Vagina (tissue), 2 donors: ENCODE data around the gene VEGFD. TPM values are rescaled to one million over a fixed set of nuclear protein-coding genes. Genes with fewer than 3 reads are reported as not detected.

Experiments used
- DNase-seq, 2 donors: peaks; one replicate each; pipeline ENCODE4 v3.0.0-alpha.2; 2017; ENCODE audit errors: extremely low spot score in 2 of 2
- H3K27ac ChIP-seq: fragments of 200-600 bp; sonication (generic); one replicate; pipeline ENCODE4 v1.5.1; 2019
- H3K27me3 ChIP-seq: fragments of 200-600 bp; sonication (generic); one replicate; pipeline ENCODE4 v1.5.1; 2019
- H3K36me3 ChIP-seq, 2 donors: fragments of 200-600 bp; sonication (generic); one replicate each; pipeline ENCODE4 v1.5.1; 2017 to 2019
- H3K4me1 ChIP-seq: fragments of 200-600 bp; sonication (generic); one replicate; pipeline ENCODE4 v1.5.1; 2019
- H3K4me3 ChIP-seq, 2 donors: fragments of 200-600 bp; sonication (generic); 1 replicate in 1 of 2; 2 replicates in 1 of 2; pipeline ENCODE4 v1.5.1; 2016 to 2019
- H3K9me3 ChIP-seq: fragments of 200-600 bp; sonication (generic); one replicate; pipeline ENCODE4 v1.5.1; 2019
- CTCF ChIP-seq, 3 experiments: fragments of 450-650 bp in 2 of 3; fragments of 200-600 bp in 1 of 3; sonication (generic) in 1 of 3; IDR thresholded peaks; one replicate each; pipeline ENCODE4 v1.5.1; 2017 to 2019; ENCODE audit warnings: antibody characterized with exemption in 3 of 3, mild to moderate bottlenecking in 2 of 3, moderate library complexity in 2 of 3
- POLR2A ChIP-seq, 2 donors: fragments of 450-650 bp; IDR thresholded peaks; one replicate each; pipeline ENCODE4 v1.6.1; 2017; ENCODE audit warnings: antibody characterized with exemption in 2 of 2, mild to moderate bottlenecking in 2 of 2, moderate library complexity in 2 of 2
- POLR2AphosphoS5 ChIP-seq, 2 donors: sonication (generic); formaldehyde crosslinking; IDR thresholded peaks; one replicate each; pipeline ENCODE4 v1.9.0; 2017; ENCODE audit warnings: antibody characterized with exemption in 2 of 2, mild to moderate bottlenecking in 2 of 2, low read depth in 1 of 2; ENCODE audit not compliant: insufficient read depth in 1 of 2
- intact Hi-C: fragments of 100-400 bp; cut with DNase I; formaldehyde crosslinking; loops from one replicate; pipeline ENCODE4 v1.15.1; 2023
- total RNA-seq: library from RNA; depleted of rRNA; stranded (reverse); fragments of >200 nt; gene quantifications from one replicate; pipeline ENCODE4 v1.2.3, GENCODE V29; 2016

VEGFD gene
- total RNA-seq, 1 donor from 2014 or later, result 5.4 TPM

DNA sequence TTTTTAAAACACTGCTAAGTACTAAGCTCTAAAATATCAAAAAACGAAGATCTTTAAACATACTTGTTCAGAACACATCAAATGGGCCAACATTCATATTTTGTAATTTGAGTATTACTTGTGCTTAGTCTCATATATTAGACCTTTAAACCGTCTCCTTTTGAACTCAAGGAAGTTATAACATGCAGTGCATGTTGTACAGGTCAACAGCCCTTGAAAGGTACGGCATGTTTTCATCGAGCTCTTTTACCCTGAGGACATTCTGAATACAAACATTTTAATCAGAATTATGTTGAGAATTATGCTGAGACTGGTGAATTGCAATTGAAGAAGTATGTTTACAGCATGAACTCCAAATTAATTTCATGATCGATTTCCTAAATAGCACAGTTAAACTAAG lies 61.7 kb downstream of the VEGFD start:
- no peaks in the 10 kb centered on the region for H3K9me3 ChIP-seq
- DNase-seq, result no peak
- no peak overlapping the region for H3K27ac ChIP-seq
- peaks cover 0 to 9% of the 10 kb centered on the region in 2 donors for H3K36me3 ChIP-seq
- H3K4me3 ChIP-seq, result no peak overlapping the region
- intact Hi-C loops, result no loop called here
- no peaks in the 10 kb centered on the region for H3K4me1 ChIP-seq
- no peaks in the 10 kb centered on the region for H3K27me3 ChIP-seq
- no peak for TF ChIP-seq CTCF (IDR thresholded peaks at IDR 0.05)
- TF ChIP-seq POLR2AphosphoS5 (IDR thresholded peaks at IDR 0.05; ENCODE audit: insufficient read depth in 1 of 2, low read depth in 1 of 2), result no peak
- no peak for TF ChIP-seq POLR2A (IDR thresholded peaks at IDR 0.05)

GRCh38 chrX:15322072-15322471 lies 62.1 kb downstream of the VEGFD start:
- H3K36me3 ChIP-seq, result peaks cover 0 to 9% of the 10 kb centered on the region in 2 donors
- TF ChIP-seq CTCF (IDR thresholded peaks at IDR 0.05) (no peak), POLR2AphosphoS5 (IDR thresholded peaks at IDR 0.05; ENCODE audit: insufficient read depth in 1 of 2, low read depth in 1 of 2) (no peak), POLR2A (IDR thresholded peaks at IDR 0.05) (no peak)
- intact Hi-C loops, result no loop called here

DNA sequence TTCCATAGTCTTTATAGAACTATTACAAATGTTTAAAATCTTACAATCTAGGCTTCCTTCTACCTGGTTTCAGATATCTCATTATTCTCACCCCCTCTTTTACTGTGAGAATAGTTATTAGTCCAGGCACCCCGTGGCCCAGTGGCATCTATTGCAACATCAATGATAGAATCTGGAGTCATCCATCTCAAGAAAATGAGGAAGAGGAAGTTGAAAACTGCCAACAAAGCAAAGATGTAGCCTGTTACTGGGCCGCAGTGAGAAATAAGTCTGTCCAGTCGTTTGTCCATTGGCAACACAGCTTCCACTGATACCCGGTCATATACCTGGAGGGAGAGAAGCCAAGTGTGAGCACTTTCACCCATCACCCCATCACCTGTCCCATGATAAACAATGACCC lies 62.8 kb downstream of the VEGFD start:
- Histone ChIP-seq H3K27ac (no peak overlapping the region), H3K9me3 (no peaks in the 10 kb centered on the region), H3K36me3 (peaks cover 0 to 9% of the 10 kb centered on the region in 2 donors), H3K27me3 (no peaks in the 10 kb centered on the region), H3K4me1 (no peaks in the 10 kb centered on the region), H3K4me3 (no peak overlapping the region)
- DNase-seq, result no peak
- TF ChIP-seq POLR2AphosphoS5 (IDR thresholded peaks at IDR 0.05; ENCODE audit: insufficient read depth in 1 of 2, low read depth in 1 of 2) (no peak), CTCF (IDR thresholded peaks at IDR 0.05) (no peak), POLR2A (IDR thresholded peaks at IDR 0.05) (no peak)
- intact Hi-C loops, result no loop called here

More at GRCh38 chrX:15322072-15322471, 62.1 kb downstream of the VEGFD start:
- Histone ChIP-seq H3K4me3 (no peak overlapping the region), H3K27me3 (no peaks in the 10 kb centered on the region), H3K9me3 (no peaks in the 10 kb centered on the region), H3K27ac (no peak overlapping the region), H3K4me1 (no peaks in the 10 kb centered on the region)
- DNase-seq, result no peak

- Histone ChIP-seq H3K9me3 (no peaks in the 10 kb centered on the region), H3K36me3 (peaks cover 0 to 8% of the 10 kb centered on the region in 2 donors), H3K27ac (no peak overlapping the region), H3K4me3 (no peak overlapping the region), H3K4me1 (no peaks in the 10 kb centered on the region), H3K27me3 (no peaks in the 10 kb centered on the region)
- no peak for DNase-seq
- intact Hi-C loops, result no loop called here
- TF ChIP-seq POLR2A (IDR thresholded peaks at IDR 0.05) (no peak), CTCF (IDR thresholded peaks at IDR 0.05) (no peak), POLR2AphosphoS5 (IDR thresholded peaks at IDR 0.05; ENCODE audit: insufficient read depth in 1 of 2, low read depth in 1 of 2) (no peak)
Observed at GRCh38 chrX:15320297-15320696, 63.9 kb downstream of the VEGFD start.

- Histone ChIP-seq H3K27me3 (no peaks in the 10 kb centered on the region), H3K4me3 (no peak overlapping the region), H3K36me3 (no peaks in the 10 kb centered on the region), H3K27ac (no peak overlapping the region), H3K9me3 (no peaks in the 10 kb centered on the region), H3K4me1 (no peaks in the 10 kb centered on the region)
- intact Hi-C loops, result no loop called here
- no peak for TF ChIP-seq POLR2AphosphoS5 (IDR thresholded peaks at IDR 0.05; ENCODE audit: insufficient read depth in 1 of 2, low read depth in 1 of 2)
- no peak for TF ChIP-seq POLR2A (IDR thresholded peaks at IDR 0.05)
- no peak for DNase-seq
Observed at GRCh38 chrX:15319075-15319474, 65.1 kb downstream of the VEGFD start.
